Calu3 (cell line): ENCODE results near the gene COX4I1. TPM values are rescaled to one million over a fixed set of nuclear protein-coding genes. Genes with fewer than 3 reads are reported as not detected.

Source experiments
- BruUV-seq: library from RNA; stranded (reverse); fragments of 400-500 nt; replicated peaks from 2 replicates; lab custom pipeline; 2021; lab: Mats Ljungman, UMichigan
- CTCF ChIA-PET: fragments of 300-600 bp; sonication (Branson Sonifier 250); formaldehyde crosslinking; loops from one replicate; lab custom pipeline; 2022; ENCODE audit warnings: antibody characterized with exemption; lab: Charles Lee
- DNase-seq: peaks from one replicate; pipeline ENCODE4 v3.0.0; 2022
- H3K27ac Mint-ChIP-seq: one replicate; pipeline ENCODE4 v1.8.0; 2022; ENCODE audit warnings: mixed read lengths; ENCODE audit not compliant: unreplicated experiment
- H3K27me3 Mint-ChIP-seq: one replicate; pipeline ENCODE4 v1.8.0; 2022; ENCODE audit warnings: mixed read lengths; ENCODE audit not compliant: unreplicated experiment
- H3K36me3 Mint-ChIP-seq: one replicate; pipeline ENCODE4 v1.8.0; 2022; ENCODE audit warnings: mild to moderate bottlenecking, moderate library complexity, mixed read lengths; ENCODE audit not compliant: insufficient read depth, unreplicated experiment
- H3K4me1 Mint-ChIP-seq: one replicate; pipeline ENCODE4 v1.8.0; 2022; ENCODE audit warnings: mild to moderate bottlenecking, low read depth, mixed read lengths; ENCODE audit not compliant: unreplicated experiment
- H3K4me3 Mint-ChIP-seq: one replicate; pipeline ENCODE4 v1.8.0; 2022; ENCODE audit warnings: mild to moderate bottlenecking, low read depth, moderate library complexity, mixed read lengths; ENCODE audit not compliant: unreplicated experiment
- H3K9me3 Mint-ChIP-seq: one replicate; pipeline ENCODE4 v1.8.0; 2022; ENCODE audit warnings: low read depth, mixed read lengths; ENCODE audit not compliant: unreplicated experiment
- intact Hi-C: fragments of 100-400 bp; cut with micrococcal nuclease; formaldehyde crosslinking; loops from one replicate; pipeline ENCODE4 v1.10.0; 2022; ENCODE audit not compliant: unreplicated experiment
- total RNA-seq: library from RNA; stranded (reverse); gene quantifications from 2 replicates; pipeline ENCODE4 v1.2.3, GENCODE V29; 2022
- TF ChIP-seq, protein P1 (sequence below): fragments of 200-600 bp; IDR thresholded peaks from one replicate; pipeline ENCODE4 v1.8.0; 2022; ENCODE audit warnings: antibody characterized with exemption; ENCODE audit not compliant: unreplicated experiment

Gene COX4I1
- total RNA-seq, 1 experiment from 2014 or later = 639 TPM

DNA sequence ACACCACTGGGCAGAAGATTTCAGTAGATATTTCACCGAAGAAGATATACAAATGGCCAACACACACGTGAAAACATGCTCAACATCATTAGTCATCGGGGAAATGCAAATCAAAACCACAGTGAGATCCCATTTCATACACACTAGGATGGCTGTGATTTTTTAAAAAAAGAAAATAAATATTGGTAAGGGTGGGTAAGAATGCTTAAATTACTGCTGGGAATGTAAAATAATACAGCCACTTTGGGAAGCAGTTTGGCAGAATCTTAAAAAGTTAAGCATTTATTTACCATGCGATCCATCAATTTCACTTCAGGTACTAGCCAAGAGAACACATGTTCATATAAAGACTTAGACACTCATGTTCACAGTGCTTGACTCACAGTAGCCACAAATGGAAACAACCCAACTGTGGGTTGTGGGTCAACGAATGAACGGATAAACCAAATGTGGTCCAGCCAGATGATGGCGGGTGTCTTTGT lies 42.1 kb upstream of the COX4I1 start:
- intact Hi-C loops = loop anchor here (5.0 kb wide), 1 partner anchor 80 kb away; no protein-coding TSS in a partner anchor
- H3K9me3 Mint-ChIP-seq = no peaks in the 10 kb centered on the region
- H3K4me3 Mint-ChIP-seq = no peak overlapping the region
- H3K36me3 Mint-ChIP-seq = peaks cover 7% of the 10 kb centered on the region
- no peak overlapping the region for H3K27ac Mint-ChIP-seq
- BruUV-seq = no TSS peak
- peaks cover 80% of the 10 kb centered on the region for H3K27me3 Mint-ChIP-seq
- no peak for DNase-seq
- CTCF ChIA-PET = no interaction called here
- H3K4me1 Mint-ChIP-seq = peaks cover 27% of the 10 kb centered on the region
- TF ChIP-seq, protein P1, sequence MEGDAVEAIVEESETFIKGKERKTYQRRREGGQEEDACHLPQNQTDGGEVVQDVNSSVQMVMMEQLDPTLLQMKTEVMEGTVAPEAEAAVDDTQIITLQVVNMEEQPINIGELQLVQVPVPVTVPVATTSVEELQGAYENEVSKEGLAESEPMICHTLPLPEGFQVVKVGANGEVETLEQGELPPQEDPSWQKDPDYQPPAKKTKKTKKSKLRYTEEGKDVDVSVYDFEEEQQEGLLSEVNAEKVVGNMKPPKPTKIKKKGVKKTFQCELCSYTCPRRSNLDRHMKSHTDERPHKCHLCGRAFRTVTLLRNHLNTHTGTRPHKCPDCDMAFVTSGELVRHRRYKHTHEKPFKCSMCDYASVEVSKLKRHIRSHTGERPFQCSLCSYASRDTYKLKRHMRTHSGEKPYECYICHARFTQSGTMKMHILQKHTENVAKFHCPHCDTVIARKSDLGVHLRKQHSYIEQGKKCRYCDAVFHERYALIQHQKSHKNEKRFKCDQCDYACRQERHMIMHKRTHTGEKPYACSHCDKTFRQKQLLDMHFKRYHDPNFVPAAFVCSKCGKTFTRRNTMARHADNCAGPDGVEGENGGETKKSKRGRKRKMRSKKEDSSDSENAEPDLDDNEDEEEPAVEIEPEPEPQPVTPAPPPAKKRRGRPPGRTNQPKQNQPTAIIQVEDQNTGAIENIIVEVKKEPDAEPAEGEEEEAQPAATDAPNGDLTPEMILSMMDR = no peak

DNA sequence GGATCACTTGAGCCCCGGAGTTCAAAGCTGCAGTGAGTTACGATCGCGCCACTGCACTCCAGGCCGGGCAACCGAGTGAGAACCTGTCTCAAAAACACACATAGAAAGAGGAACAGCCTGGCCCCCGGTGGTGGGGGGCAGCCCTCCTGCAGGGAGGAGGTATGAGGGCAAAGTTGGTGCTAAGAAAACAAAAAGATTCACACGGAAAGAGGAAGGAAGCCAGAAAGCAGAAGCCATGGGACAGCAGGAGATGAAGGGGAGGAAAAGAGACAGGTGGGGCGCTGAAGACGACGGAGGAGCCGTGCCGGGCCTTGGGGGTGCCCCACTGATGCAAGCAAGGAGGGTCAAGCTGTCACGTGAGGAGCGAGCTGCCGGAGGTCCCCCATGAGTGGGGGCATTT lies 40.4 kb upstream of the COX4I1 start:
- intact Hi-C loops = loop anchor here (5.0 kb wide), 1 partner anchor 82 kb away; no protein-coding TSS in a partner anchor
- Mint-ChIP-seq H3K4me1 (peaks cover 18% of the 10 kb centered on the region), H3K27ac (no peak overlapping the region), H3K36me3 (peaks cover 7% of the 10 kb centered on the region), H3K27me3 (peaks cover 79% of the 10 kb centered on the region), H3K4me3 (no peak overlapping the region), H3K9me3 (no peaks in the 10 kb centered on the region)
- DNase-seq = no peak
- TF ChIP-seq, protein P1 = no peak
- no TSS peak for BruUV-seq
- CTCF ChIA-PET = interaction anchor here (1.3 kb wide), 1 partner anchor 40 kb away, joined by 7 read pairs; no protein-coding TSS in a partner anchor

DNA sequence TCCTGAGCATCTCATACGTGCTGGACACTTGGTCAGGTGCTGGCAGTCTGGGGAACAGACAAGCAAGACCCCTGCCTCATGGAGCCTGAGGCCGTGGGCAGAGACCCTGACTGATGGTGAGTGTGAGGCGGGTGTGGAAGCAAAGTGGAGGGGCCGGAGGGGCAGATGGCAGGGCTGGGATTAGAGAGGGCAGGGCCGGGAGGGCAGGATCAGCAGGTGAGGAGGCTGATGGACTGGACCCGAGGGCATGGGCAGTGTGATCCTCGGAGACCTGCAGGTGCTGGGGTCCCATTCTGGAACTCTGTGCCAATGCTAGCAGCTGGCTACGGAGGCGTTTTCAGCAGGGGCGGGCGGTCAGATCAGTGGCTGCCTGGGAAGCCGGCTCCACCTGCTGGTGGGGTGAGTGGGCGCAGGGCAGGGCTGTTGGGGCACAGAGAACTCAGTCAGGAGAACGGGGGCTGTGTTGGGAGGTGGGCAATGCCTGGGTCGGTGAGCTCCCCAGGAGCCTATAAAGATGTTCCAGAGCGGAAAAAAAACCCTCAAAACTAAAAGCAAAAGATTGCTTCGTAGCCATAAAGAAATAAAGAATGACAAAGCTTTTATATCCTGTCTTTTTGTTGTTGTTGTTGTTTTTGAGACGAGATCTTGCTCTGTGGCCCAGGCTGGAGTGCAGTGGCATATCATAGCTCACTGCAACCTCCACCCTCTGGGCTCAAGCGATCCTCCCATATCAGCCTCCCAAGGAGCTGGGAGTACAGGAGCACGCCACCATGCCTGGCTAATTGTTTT lies 39.7 kb upstream of the COX4I1 start:
- CTCF ChIA-PET = interaction anchor here (0.8 to 1.0 kb wide), 4 partner anchors 8 to 506 kb away, joined by 3 to 4 read pairs (median 4); no protein-coding TSS in a partner anchor
- Mint-ChIP-seq H3K9me3 (no peaks in the 10 kb centered on the region), H3K27ac (no peak overlapping the region), H3K4me1 (peaks cover 18% of the 10 kb centered on the region), H3K27me3 (peaks cover 74% of the 10 kb centered on the region), H3K36me3 (peaks cover 7% of the 10 kb centered on the region), H3K4me3 (no peak overlapping the region)
- no TSS peak for BruUV-seq
- peak; percentile 85 for DNase-seq
- TF ChIP-seq, protein P1 = peak; percentile 87
- intact Hi-C loops = loop anchor here (5.0 kb wide), 1 partner anchor 83 kb away; no protein-coding TSS in a partner anchor

DNA sequence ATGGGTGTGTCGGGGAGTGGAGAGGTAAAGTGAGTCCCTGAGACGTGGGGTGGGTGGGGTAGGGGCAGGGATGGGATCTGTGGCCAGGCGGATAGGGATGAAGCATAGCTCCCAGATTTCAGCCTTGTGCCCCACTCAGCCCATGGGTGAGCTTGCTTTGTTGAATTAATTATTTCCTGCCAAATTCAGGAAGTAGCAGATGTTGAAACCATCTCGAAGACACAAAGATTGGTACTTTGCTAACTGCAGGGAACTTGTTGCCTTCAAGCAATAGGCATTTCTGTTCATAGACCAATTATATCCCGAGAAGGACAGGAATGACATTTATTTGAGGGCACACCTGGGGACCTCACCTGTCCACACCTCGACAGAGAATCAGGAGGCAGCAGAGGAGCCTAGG lies 37.6 kb upstream of the COX4I1 start:
- no TSS peak for BruUV-seq
- CTCF ChIA-PET = no interaction called here
- Mint-ChIP-seq H3K27ac (no peak overlapping the region), H3K4me3 (no peak overlapping the region), H3K36me3 (peaks cover 7% of the 10 kb centered on the region), H3K4me1 (peaks cover 16% of the 10 kb centered on the region), H3K27me3 (peaks cover 78% of the 10 kb centered on the region), H3K9me3 (no peaks in the 10 kb centered on the region)
- intact Hi-C loops = no loop called here
- TF ChIP-seq, protein P1 = no peak
- DNase-seq = no peak
